ENCODE measurements around the gene PNPLA2.

PNPLA2 gene

GRCh38 chr11:860234-861104 lies 41.8 kb downstream of the PNPLA2 start:
- no peak for DNase-seq (ENCODE audit: low spot score)

GRCh38 chr11:861105-861479 lies 42.4 kb downstream of the PNPLA2 start:
- no peak for DNase-seq (ENCODE audit: low spot score)

DNA sequence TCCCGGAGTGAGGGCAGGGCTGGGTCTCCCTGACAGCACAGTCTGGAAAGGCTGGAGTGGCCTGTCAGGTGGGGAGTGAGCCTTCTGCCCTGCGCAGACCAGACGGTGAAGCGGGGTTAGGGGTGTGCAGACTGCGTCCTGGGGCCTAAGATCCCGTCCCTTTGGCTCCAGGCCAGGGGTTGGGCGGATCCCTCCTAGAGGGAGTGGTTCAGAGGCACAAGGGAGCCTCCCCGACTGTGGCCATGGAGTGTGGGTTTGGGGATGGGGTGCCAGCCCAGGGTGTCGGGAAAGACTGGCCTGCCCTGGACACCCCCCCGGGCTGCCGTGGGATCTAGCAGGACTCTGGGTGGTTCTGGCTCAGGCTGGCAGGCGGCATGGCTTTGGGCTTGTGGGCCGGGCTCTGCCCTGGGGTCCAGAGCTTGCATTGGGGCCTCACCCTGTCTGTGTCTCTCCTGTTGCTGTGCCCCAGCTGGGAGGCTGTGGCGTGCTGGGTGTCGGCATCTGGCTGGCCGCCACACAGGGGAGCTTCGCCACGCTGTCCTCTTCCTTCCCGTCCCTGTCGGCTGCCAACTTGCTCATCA lies 43.5 kb downstream of the PNPLA2 start:
- DNase-seq (ENCODE audit: low spot score) = no peak

DNA sequence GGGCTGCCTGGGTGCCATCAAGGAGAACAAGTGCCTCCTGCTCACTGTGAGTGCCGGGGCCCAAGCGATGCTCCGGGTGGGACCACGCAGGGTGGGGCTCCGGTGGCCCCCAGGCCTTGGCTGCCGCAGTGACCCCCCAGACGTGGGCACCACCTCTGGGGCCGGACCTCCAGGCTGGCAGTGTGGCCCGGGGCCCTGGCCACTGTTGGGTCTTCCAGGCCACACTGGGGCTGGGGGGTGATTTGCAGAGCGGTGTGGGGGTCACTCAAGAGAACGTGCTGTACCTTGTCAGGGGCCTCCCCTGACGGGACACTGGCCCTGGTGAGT lies 43.9 kb downstream of the PNPLA2 start:
- DNase-seq (ENCODE audit: low spot score) = no peak

GRCh38 chr11:863023-863909 lies 44.6 kb downstream of the PNPLA2 start:
- peak; percentile 44 for DNase-seq (ENCODE audit: low spot score)

DNA sequence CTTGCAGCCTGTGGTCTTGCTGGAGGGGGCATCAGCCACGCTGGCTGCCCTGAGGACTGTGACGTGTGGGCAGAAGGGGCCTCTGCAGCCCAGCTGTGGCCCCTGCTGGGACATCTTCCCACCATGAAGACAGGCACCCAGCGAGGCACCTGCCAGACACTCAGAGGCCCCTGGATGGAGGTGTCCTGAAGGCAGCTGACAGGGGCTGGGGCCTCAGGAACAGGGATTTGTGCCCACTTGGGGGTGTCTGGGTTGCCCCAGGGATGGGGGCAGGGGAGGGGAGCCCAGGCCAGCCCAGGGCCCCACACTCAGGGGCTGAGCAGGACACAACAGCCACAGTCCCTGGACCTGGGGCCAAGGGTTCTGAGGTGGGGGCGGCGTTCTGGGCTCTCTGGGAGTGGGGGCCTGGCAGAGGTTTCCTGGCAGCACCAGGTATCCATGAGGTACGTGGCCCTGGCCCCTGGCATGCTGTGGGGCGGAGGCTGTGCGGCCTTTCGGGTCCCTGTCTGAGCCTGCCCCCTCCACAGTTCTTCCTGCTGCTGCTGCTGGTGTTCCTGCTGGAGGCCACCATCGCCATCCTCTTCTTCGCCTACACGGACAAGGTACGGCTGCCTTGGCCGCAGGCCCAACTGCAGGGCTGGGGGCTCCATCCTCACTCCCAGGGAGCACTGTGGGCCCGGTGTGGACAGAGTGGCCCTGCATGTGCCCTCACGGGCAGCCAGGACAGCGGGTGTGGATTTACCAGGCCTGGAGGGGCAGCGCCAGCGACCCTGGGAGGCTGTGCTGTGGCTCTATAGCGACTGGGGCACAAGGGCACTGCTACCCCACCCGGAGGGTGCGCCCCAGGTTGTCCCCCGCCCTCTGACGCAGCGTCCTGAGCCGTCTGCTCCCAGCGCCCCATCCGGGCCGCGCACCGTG lies 45.5 kb downstream of the PNPLA2 start:
- no peak for DNase-seq (ENCODE audit: low spot score)

DNA sequence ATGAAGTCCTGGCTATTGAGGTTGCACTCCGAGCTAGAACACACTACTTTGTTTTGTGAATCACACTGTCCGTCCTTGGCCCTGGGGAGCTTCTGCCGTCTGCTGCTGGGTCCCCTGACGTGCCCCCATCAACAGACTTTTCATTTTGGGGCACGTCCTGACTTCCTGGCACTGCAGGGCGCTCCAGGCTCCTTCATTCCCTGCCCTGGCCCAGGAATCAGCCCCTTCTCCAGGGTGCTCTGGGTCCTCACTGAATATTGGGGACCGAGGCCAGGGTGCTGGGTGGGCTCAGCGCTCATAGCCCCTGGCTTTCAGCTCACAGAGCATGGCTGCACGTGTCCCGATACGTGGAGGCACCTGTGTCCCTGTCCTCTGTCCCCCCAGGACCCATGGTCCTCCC lies 46.2 kb downstream of the PNPLA2 start:
- DNase-seq (ENCODE audit: low spot score) = no peak

DNA sequence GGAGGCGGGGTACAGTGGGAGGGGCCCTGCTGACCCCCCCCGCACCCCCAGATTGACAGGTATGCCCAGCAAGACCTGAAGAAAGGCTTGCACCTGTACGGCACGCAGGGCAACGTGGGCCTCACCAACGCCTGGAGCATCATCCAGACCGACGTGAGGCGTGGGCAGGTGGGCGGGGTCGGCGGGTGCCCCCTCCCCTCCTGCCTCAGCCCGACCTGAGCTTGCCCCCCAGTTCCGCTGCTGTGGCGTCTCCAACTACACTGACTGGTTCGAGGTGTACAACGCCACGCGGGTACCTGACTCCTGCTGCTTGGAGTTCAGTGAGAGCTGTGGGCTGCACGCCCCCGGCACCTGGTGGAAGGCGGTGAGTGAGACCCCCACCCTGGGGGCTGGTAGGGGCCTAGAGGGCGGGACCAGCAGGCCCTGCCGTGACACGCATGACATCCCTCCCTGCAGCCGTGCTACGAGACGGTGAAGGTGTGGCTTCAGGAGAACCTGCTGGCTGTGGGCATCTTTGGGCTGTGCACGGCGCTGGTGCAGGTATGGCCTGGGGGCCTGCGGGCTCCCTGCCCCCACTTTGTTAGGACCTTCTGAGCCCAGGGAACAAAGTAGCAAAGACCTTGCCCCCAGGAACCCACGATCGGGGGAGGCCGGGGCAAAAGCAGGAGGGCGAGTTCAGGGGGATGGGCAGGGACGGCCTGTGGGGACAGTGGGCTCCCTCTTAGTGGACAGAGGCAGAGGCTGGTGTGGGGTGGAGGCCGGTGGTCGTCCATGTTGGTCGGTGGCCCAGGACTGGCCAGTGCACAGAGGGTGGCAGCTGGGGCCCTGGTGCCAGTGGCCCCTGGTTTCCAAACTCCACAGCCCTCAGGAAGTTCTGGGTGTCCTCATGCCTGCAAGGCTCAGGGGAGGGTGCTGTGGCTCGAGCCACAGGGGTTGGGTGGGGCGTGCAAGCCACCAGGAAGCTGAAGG lies 47.0 kb downstream of the PNPLA2 start:
- DNase-seq (ENCODE audit: low spot score) = no peak

GRCh38 chr11:866481-866880 lies 47.8 kb downstream of the PNPLA2 start:
- no peak for DNase-seq (ENCODE audit: low spot score)

DNA sequence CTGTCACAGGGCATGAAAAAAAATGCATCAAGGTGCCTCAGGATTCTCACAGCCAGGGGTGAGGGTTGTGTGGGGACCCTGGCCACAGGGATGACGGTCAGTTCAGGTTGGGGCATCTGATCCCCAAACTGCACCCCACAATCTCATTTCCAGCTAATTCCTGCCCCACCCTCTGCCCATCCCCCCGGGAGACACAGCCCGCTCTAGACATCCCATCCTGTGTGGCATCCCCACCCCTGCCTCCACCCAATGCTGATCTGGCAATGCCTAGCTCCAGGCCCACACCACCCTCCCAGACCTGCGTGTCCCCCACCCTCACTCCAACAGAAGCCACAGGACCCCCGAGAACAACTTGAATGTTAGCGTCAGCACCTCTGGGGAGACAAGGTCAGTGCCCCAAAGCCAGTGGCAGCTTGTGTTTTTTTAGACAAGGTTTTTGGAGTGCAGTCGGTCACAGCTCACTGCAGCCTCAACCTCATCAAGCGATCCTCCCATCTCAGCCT lies 49.2 kb downstream of the PNPLA2 start:
- DNase-seq (ENCODE audit: low spot score) = no peak

GRCh38 chr11:868394-868793 lies 49.7 kb downstream of the PNPLA2 start:
- no peak for DNase-seq (ENCODE audit: low spot score)

DNA sequence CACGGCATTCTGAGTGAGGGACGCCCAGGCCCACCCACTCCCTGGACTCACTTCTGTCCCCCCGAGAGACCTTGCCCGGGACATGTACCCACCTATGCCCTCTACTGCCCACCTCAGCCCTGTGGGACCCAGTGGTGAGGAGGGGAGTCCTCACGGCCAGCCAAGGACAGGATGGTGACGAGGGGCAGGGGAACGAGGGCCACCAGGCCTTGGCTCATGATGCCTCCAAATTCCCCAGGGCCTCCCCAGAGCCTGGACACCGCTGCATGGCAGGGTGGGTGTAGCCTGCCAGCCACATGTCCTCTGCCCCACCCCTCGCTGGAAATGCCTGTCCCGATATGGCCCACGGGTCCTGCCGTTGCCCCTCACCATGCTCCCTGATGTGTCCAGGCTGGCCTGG lies 50.1 kb downstream of the PNPLA2 start:
- no peak for DNase-seq (ENCODE audit: low spot score)

DNA sequence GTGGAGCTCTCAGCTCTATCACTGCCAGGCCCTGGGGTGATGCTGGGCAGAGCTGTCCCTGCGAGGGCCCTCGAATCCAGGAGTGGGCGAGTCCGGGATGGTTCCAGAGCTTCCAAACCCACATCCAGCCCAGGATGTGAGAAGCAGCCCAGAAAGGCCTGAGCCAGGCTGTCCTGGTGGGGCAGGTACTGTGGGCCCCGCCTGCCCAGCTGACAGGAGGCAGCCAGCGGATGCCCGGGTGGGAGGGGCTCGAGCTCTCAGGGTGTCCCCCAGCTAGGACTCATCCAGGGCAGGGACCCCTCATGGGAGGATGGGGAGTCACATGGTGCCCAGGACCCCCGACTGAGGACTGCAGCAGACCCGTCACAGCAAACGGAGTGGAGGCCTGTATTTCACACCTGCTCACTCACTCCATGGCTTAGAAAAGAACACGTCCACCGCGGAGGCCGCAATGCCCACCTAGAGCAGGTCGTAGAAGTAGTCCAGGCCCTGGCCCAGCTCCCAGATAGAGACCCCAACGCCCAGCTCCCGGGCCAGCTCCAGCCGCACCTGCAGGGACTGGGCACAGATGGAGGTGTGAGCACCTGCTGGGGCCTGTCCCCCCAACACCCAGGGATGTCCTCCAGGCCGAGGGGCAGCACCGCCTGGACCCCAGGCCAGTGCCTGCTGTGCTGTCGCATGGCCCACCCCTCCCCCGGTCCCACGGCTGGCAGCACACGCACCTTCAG lies 50.8 kb downstream of the PNPLA2 start:
- no peak for DNase-seq (ENCODE audit: low spot score)

DNA sequence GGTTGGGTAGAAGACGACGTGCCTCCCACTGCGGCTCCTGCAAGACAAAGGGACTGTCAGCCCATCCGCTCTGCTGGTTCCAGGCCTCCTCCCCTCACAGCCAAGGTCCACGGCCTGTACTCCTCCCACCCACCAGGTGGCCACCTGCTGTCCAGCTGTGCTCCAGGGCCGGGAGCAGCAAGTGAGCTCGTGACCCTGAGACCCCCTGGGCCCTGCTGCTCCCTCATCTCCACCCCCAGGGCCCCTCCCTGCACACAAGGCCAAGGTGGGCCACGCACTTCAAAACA lies 51.4 kb downstream of the PNPLA2 start:
- DNase-seq (ENCODE audit: low spot score) = peak; percentile 24

GRCh38 chr11:870418-870817 lies 51.7 kb downstream of the PNPLA2 start:
- DNase-seq (ENCODE audit: low spot score) = no peak

DNA sequence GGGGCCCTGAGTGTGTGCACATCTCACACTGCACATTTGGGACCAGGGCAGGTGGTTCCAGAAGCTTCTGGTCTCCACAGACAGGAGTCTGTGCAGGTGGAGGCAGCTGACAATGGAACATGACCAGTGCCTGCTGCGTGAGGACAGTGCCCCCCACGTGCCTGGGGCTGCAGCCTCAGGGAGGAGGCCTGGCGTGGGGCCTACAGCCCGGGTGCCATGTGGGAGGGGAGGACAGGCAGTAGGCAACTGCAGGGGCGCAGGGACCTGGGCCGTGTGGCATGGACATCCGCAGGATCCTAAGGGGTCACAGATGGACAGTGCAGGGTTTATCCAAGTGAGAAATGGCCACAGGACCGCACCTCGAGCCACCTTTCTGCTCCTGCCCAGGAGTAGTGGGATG lies 52.8 kb downstream of the PNPLA2 start:
- no peak for DNase-seq (ENCODE audit: low spot score)

DNA sequence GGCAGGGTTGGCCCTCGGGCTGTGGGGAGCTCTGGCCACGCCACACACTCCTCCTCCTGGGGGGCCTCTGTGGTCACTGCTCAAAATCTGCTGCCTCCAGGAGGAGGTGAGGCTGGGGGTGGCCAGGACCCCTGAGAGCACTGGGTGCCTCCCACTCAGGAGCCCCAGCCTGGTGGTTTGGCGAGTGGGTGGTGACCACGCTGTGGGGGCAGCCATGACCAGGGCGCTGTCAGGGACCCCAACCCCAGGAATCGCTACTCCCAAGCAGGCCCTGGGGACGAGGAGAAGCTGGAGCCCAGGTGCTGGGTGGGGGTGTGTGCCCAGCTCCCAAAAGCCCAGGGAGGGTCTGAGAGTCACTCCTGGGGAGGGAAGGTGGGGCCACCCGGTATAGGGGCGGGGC lies 54.1 kb downstream of the PNPLA2 start:
- no peak for DNase-seq (ENCODE audit: low spot score)

DNA sequence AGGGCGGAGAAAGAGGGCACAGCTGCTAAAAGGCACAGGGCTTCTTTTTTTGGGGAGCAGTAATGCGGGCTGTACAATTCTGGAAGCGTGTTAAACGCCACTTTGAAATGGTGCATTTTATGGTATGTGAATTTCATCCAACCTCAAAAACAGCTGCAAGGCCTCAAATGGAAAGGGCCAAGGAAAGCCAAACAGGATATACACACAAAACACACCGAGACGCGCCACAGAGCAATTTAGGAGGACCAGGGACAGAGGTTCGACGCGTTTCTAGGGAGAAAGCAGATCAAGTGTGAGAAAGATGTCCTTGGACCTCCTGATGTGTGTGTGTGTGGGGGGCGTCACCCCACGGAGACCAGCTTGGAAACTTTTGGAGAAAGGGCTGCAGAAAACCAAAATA lies 55.0 kb downstream of the PNPLA2 start:
- no peak for DNase-seq (ENCODE audit: low spot score)
